DND-41 (cell line): ENCODE data around the gene EDC3.

Experiments
- ATAC-seq: fragments of 200-7000 bp; cut with Tn5 transposase; 3 replicates; pipeline ENCODE4 v1.9.1; 2021; ENCODE audit warnings: low read depth; ENCODE audit not compliant: insufficient read depth
- DNase-seq: peaks from one replicate; pipeline ENCODE4 v3.0.0-alpha.2; 2020
- H2AFZ ChIP-seq: 2 replicates; pipeline ENCODE4 v1.6.0; 2012; ENCODE audit warnings: low read depth, low read length
- H3K27ac ChIP-seq: 2 replicates; pipeline ENCODE4 v1.5.1; 2012; ENCODE audit warnings: low read length, inconsistent platforms
- H3K27me3 ChIP-seq: fragments of 200-600 bp; sonication (generic); 2 replicates; pipeline ENCODE4 v1.6.0; 2012; ENCODE audit warnings: low read length, mild to moderate bottlenecking, inconsistent platforms; ENCODE audit not compliant: insufficient read depth, poor library complexity
- H3K36me3 ChIP-seq: 2 replicates; pipeline ENCODE4 v1.5.1; 2012; ENCODE audit warnings: low read length, inconsistent platforms; ENCODE audit not compliant: insufficient read depth
- H3K4me1 ChIP-seq: 2 replicates; pipeline ENCODE4 v1.5.1; 2012; ENCODE audit warnings: mild to moderate bottlenecking, low read length; ENCODE audit not compliant: insufficient read depth
- H3K4me2 ChIP-seq: 2 replicates; pipeline ENCODE4 v1.6.0; 2012; ENCODE audit warnings: mild to moderate bottlenecking, moderate library complexity, low read length, inconsistent platforms; ENCODE audit not compliant: insufficient read depth
- H3K4me3 ChIP-seq, 2 experiments: fragments of 200-600 bp in 1 of 2; shearing (Covaris generic) in 1 of 2; 2 replicates each; pipeline ENCODE4 v1.5.1; 2012 to 2016; ENCODE audit warnings: inconsistent platforms in 2 of 2, low read length in 2 of 2, mild to moderate bottlenecking in 2 of 2, low read depth in 1 of 2, moderate library complexity in 1 of 2
- H3K79me2 ChIP-seq: 2 replicates; pipeline ENCODE4 v1.6.0; 2012; ENCODE audit warnings: low read length, inconsistent platforms; ENCODE audit not compliant: insufficient read depth
- H3K9ac ChIP-seq: 2 replicates; pipeline ENCODE4 v1.6.0; 2012; ENCODE audit warnings: low read depth, mild to moderate bottlenecking, inconsistent platforms, low read length, moderate library complexity
- H3K9me3 ChIP-seq: 2 replicates; pipeline ENCODE4 v1.5.1; 2012; ENCODE audit warnings: low read length, moderate library complexity, mild to moderate bottlenecking, inconsistent platforms; ENCODE audit not compliant: insufficient read depth, severe bottlenecking
- H4K20me1 ChIP-seq: 2 replicates; pipeline ENCODE4 v1.6.0; 2012; ENCODE audit warnings: low read length; ENCODE audit not compliant: insufficient read depth
- CTCF ChIP-seq: IDR thresholded peaks from 2 replicates; pipeline ENCODE4 v1.5.1; 2012; ENCODE audit warnings: borderline replicate concordance, low read length, moderate library complexity, mild to moderate bottlenecking; ENCODE audit not compliant: poor library complexity, severe bottlenecking; ENCODE audit errors: extremely low read depth
- EZH2 ChIP-seq: IDR thresholded peaks from 3 replicates; pipeline ENCODE4 v1.6.1; 2012; ENCODE audit warnings: borderline replicate concordance, low read depth, mild to moderate bottlenecking, moderate library complexity, low read length, inconsistent platforms; ENCODE audit not compliant: severe bottlenecking

The EDC3 gene

DNA sequence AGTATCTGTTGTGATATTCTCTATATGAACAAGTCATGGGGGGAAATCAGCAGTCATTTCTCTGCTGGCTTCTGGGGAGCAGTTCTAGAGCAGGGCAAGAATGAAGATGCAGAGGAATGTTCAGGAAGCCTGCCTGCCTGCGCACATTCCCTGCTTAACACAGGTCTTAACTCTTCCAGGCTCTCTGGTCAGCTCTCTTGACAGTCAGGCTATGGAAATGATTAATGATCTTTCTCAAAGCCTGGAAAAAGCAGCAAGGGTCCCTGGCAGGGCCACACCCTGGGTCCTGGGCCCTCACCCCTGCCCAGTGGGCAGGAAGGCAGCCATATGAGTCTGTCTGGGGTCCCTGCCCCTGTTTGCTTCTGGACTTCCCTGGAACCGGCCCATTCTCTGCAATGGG is 111.6 kb downstream of the EDC3 start:
- no peaks in the 10 kb centered on the region for H3K4me1 ChIP-seq
- H4K20me1 ChIP-seq: no peaks in the 10 kb centered on the region; the same call in 1 of the 2 replicates
- no peaks in the 10 kb centered on the region for H3K9me3 ChIP-seq
- no peak overlapping the region for H3K9ac ChIP-seq
- TF ChIP-seq CTCF (no peak), EZH2 (no peak)
- no peaks in the 10 kb centered on the region for H3K27me3 ChIP-seq
- ATAC-seq: no peak
- no peak overlapping the region for H3K4me3 ChIP-seq
- H3K4me2 ChIP-seq: no peak overlapping the region
- H3K79me2 ChIP-seq: no peaks in the 10 kb centered on the region
- no peak overlapping the region for H3K27ac ChIP-seq
- DNase-seq: no peak
- no peak overlapping the region for H2AFZ ChIP-seq
- H3K36me3 ChIP-seq: peaks cover 5% of the 10 kb centered on the region; the same call in 1 of the 2 replicates
